K562 (cell line): ENCODE results near the gene KLHL29. TPM values are rescaled to one million over a fixed set of nuclear protein-coding genes. Genes with fewer than 3 reads are reported as not detected.

Source experiments
- ATAC-seq: fragments of 200-7000 bp; cut with Tn5 transposase; 3 replicates; pipeline ENCODE4 v1.9.1; 2020; ENCODE audit warnings: moderate library complexity
- BruUV-seq: library from RNA; stranded (reverse); fragments of 400-500 nt; replicated peaks from 2 replicates; lab custom pipeline; 2021; lab: Mats Ljungman, UMichigan
- CTCF ChIA-PET: fragments of 300-600 bp; formaldehyde crosslinking; extraction: SDS; loops from one replicate; lab custom pipeline; 2021; ENCODE audit warnings: low intra/inter-chr PET ratio; lab: Yijun Ruan, JAX
- POLR2A ChIA-PET: fragments of 300-600, 350-650 bp; sonication (Branson Sonifier 250); formaldehyde crosslinking; extraction: SDS; loops from one replicate; lab custom pipeline; 2021; ENCODE audit warnings: antibody characterized with exemption, inconsistent platforms; lab: Yijun Ruan, JAX
- DNase-seq, 4 experiments: peaks; one replicate each; pipeline versions ENCODE4 v3.0.0 to v3.0.0-alpha.2; 2011 to 2018; ENCODE audit warnings: low spot score in 3 of 4, mixed read lengths in 3 of 4; ENCODE audit errors: extremely low read depth in 1 of 4
- FAIRE-seq: peaks from 2 replicates; lab custom pipeline; 2011; peaks lifted over from hg19 to GRCh38; lab: Jason Lieb, UNC
- H2AFZ ChIP-seq: 2 replicates; pipeline ENCODE4 v1.6.0; 2011; ENCODE audit warnings: low read depth, low read length, control low read depth, inconsistent platforms
- H3K27ac ChIP-seq: fragments of 200-600 bp; 3 replicates; pipeline ENCODE4 v1.8.0; 2011; ENCODE audit warnings: low read depth, mild to moderate bottlenecking, control low read depth, inconsistent platforms, low read length, moderate library complexity, mixed read lengths; ENCODE audit errors: extremely low read depth
- H3K27me3 ChIP-seq, 2 experiments: fragments of 300-600 bp in 1 of 2; 2 replicates in 1 of 2; 3 replicates in 1 of 2; pipeline versions ENCODE4 v1.6.0 to v1.8.0; 2011; ENCODE audit warnings: inconsistent platforms in 2 of 2, low read length in 2 of 2, mild to moderate bottlenecking in 1 of 2, mixed read lengths in 1 of 2, moderate library complexity in 1 of 2; ENCODE audit not compliant: control insufficient read depth in 2 of 2, insufficient read depth in 2 of 2
- H3K36me3 ChIP-seq: fragments of 300-600 bp; 3 replicates; pipeline ENCODE4 v1.8.0; 2011; ENCODE audit warnings: mild to moderate bottlenecking, low read length, inconsistent platforms; ENCODE audit not compliant: control insufficient read depth, insufficient read depth
- H3K4me1 ChIP-seq, 2 experiments: fragments of 200-600 bp in 1 of 2; replicated peaks in 1 of 2; 2 replicates in 1 of 2; 3 replicates in 1 of 2; pipeline versions ENCODE4 v1.5.1 to v1.8.0; 2011; ENCODE audit warnings: inconsistent platforms in 2 of 2, low read length in 2 of 2, mild to moderate bottlenecking in 1 of 2, mixed read lengths in 1 of 2, moderate library complexity in 1 of 2; ENCODE audit not compliant: control insufficient read depth in 2 of 2, insufficient read depth in 2 of 2
- H3K4me2 ChIP-seq: 2 replicates; pipeline ENCODE4 v1.6.1; 2011; ENCODE audit warnings: low read length, control low read depth, inconsistent platforms, mixed read lengths; ENCODE audit not compliant: insufficient read depth
- H3K4me3 ChIP-seq: fragments of 200-600 bp; sonication (generic), shearing (Covaris generic); 2 replicates; pipeline ENCODE4 v1.5.1; 2016; ENCODE audit warnings: control low read depth, inconsistent platforms
- H3K79me2 ChIP-seq: fragments of 200-600 bp; 3 replicates; pipeline ENCODE4 v1.8.0; 2011; ENCODE audit warnings: low read length, inconsistent platforms; ENCODE audit not compliant: control insufficient read depth, insufficient read depth
- H3K9ac ChIP-seq, 2 experiments: 2 replicates each; pipeline versions ENCODE4 v1.6.0 to v1.6.1; 2011; ENCODE audit warnings: low read depth in 2 of 2, low read length in 2 of 2, control low read depth in 1 of 2, inconsistent platforms in 1 of 2, mild to moderate bottlenecking in 1 of 2, mixed read lengths in 1 of 2; ENCODE audit not compliant: insufficient read depth in 1 of 2
- H3K9me1 ChIP-seq: one replicate; pipeline ENCODE4 v1.6.0; 2011; ENCODE audit warnings: inconsistent platforms, mild to moderate bottlenecking, low read length, moderate library complexity; ENCODE audit not compliant: control insufficient read depth, insufficient read depth
- H3K9me3 ChIP-seq: replicated peaks from 2 replicates; pipeline ENCODE4 v1.5.1; 2011; ENCODE audit warnings: low read depth, low read length, inconsistent platforms; ENCODE audit not compliant: control insufficient read depth, insufficient read depth
- H4K20me1 ChIP-seq: replicated peaks from 2 replicates; pipeline ENCODE4 v1.6.1; 2011; ENCODE audit warnings: low read length, inconsistent platforms, mixed read lengths; ENCODE audit not compliant: control insufficient read depth, insufficient read depth
- HNRNPLL ChIP-seq: fragments of 200-400 bp; formaldehyde crosslinking; IDR thresholded peaks from 2 replicates; pipeline ENCODE4 v1.6.1; 2017; ENCODE audit warnings: low read length, low read depth, mild to moderate bottlenecking; ENCODE audit not compliant: poor library complexity, severe bottlenecking
- JUNB ChIP-seq: fragments of 450-650 bp; formaldehyde crosslinking; conservative IDR thresholded peaks from 2 replicates; pipeline ENCODE4 v1.4.0; 2020; ENCODE audit warnings: mild to moderate bottlenecking
- PHB2 ChIP-seq: fragments of 450-650 bp; IDR thresholded peaks from 2 replicates; pipeline ENCODE4 v1.6.1; 2017; ENCODE audit warnings: low read depth
- RB1 ChIP-seq: fragments of 450-650 bp; IDR thresholded peaks from 2 replicates; pipeline ENCODE4 v1.6.1; 2017; ENCODE audit warnings: low read depth, mild to moderate bottlenecking
- RFX1 ChIP-seq: fragments of 450-650 bp; IDR thresholded peaks from 2 replicates; pipeline ENCODE4 v1.6.1; 2016; ENCODE audit warnings: mild to moderate bottlenecking, moderate library complexity
- TAL1 ChIP-seq: fragments of 450-650 bp; IDR thresholded peaks from 2 replicates; pipeline ENCODE4 v1.6.1; 2016; ENCODE audit warnings: mild to moderate bottlenecking
- U2AF2 ChIP-seq: fragments of 200-400 bp; formaldehyde crosslinking; optimal IDR thresholded peaks from 2 replicates; pipeline ENCODE3; 2017; ENCODE audit warnings: low read depth, mild to moderate bottlenecking, low read length
- XRCC5 ChIP-seq: fragments of 200-400 bp; formaldehyde crosslinking; IDR thresholded peaks from 2 replicates; pipeline ENCODE4 v1.6.1; 2017; ENCODE audit warnings: low read depth, mild to moderate bottlenecking, low read length
- ZNF644 ChIP-seq: fragments of 200-800 bp; sonication (Bioruptor generic); IDR thresholded peaks from 2 replicates; pipeline ENCODE4 v1.6.1; 2016; ENCODE audit warnings: low read depth, missing genetic modification characterization, missing compliant biosample characterization
- ZNF699 ChIP-seq: fragments of 250-450 bp; sonication (Bioruptor Pico); IDR thresholded peaks from 2 replicates; pipeline ENCODE4 v1.8.0; 2021; ENCODE audit warnings: mild to moderate bottlenecking, moderate library complexity; ENCODE audit not compliant: insufficient replicate concordance
- ZNF785 ChIP-seq: fragments of 250-450 bp; sonication (Bioruptor Pico); IDR thresholded peaks from 2 replicates; pipeline ENCODE4 v1.4.0; 2020; ENCODE audit warnings: mild to moderate bottlenecking
- WGBS: fragments of 100-300 bp; shearing (Covaris generic); methylation state at CpG from one replicate; pipeline ENCODE4 v1.1.6; 2016; ENCODE audit warnings: low coverage, mixed read lengths; ENCODE audit not compliant: insufficient coverage; ENCODE audit errors: missing lambda C conversion rate; 5-methylcytosine and 5-hydroxymethylcytosine counted together
- in situ Hi-C: fragments of 300-500 bp; cut with MboI; formaldehyde crosslinking; loops from 4 replicates; pipeline ENCODE4 v1.15.0; 2018; ENCODE audit warnings: inconsistent platforms, mixed read lengths
- intact Hi-C: fragments of 100-400 bp; cut with micrococcal nuclease; formaldehyde crosslinking; loops from 2 replicates; pipeline ENCODE4 v1.14.2; 2022
- polyA plus RNA-seq, 8 experiments: library from polyadenylated mRNA; depleted of rRNA in 4 of 8; stranded (reverse) in 5 of 8; unstranded in 3 of 8; fragments of >200 nt; fragmentation: Nextera tagmentation in 2 of 8; fragmentation: Illumina TruSeq in 1 of 8; extraction: Ambion mirVana in 2 of 8; extraction: Trizol in 1 of 8; gene quantifications; 2 replicates each; pipeline versions ENCODE4 v1.2.1 to v1.2.3, GENCODE V29; 2011 to 2014; ENCODE audit warnings: inconsistent platforms in 1 of 8, missing spikeins in 1 of 8
- total RNA-seq, 7 experiments: library from RNA; depleted of rRNA in 6 of 7; stranded (reverse); fragments of >200 nt in 6 of 7; fragmentation: Illumina TruSeq in 2 of 7; extraction: Trizol in 2 of 7; gene quantifications; 2 replicates each; pipeline versions ENCODE4 v1.2.1 to v1.2.3, GENCODE V29; 2011 to 2021; ENCODE audit warnings: low replicate concordance in 1 of 7
- TF ChIP-seq, protein P1 (sequence below): IDR thresholded peaks from 2 replicates; pipeline ENCODE4 v1.6.1; 2011; ENCODE audit not compliant: insufficient read length; ENCODE audit errors: extremely low read depth
- TF ChIP-seq, protein P2 (sequence below): sonication (generic); formaldehyde crosslinking; IDR thresholded peaks from 2 replicates; pipeline ENCODE4 v1.8.1; 2023; ENCODE audit warnings: mild to moderate bottlenecking, missing genetic modification reagents
- TF ChIP-seq, protein P3 (sequence below): sonication (generic); formaldehyde crosslinking; IDR thresholded peaks from 2 replicates; pipeline ENCODE4 v1.8.1; 2022; ENCODE audit warnings: missing genetic modification reagents
- TF ChIP-seq, protein P4 (sequence below): fragments of 250-450 bp; sonication (Bioruptor Pico); IDR thresholded peaks from 2 replicates; pipeline ENCODE4 v1.4.0; 2020; ENCODE audit warnings: mild to moderate bottlenecking, moderate library complexity, borderline replicate concordance

Gene KLHL29
- total and polyA plus RNA-seq, 9 of the 15 experiments (the other 6 are each of a cell fraction or from before 2014, with no cell fraction given) = 0.03 to 0.31 (median 0.08) TPM; not detected in 1

DNA sequence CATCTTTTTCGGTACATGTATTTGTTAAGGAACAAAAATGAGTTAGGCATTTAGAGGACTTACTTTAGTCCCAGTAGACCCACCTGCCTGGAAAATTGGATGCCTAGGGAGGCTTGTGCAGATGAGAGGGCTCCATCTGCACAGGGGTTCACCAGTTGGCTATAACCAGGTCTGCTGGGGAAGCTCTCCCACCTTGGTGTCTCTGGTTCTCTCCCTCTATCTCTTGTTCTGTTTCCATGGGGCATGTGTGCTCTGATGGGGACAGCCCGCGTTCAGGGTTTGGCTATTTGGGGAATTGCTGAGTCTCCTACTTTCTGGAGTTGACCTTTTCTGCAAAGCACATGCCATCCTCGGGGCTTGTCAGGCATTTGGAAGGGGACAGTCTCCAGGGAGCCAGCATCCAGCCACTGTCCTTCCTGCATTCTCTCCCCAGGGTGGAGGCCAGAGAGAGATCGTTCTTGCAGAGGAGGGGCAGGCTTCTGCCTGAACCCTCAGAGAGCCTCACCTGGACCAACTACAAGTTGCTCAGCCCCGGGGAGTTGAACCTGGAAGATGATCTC lies 157.3 kb downstream of the KLHL29 start:
- Histone ChIP-seq H3K36me3 (no peaks in the 10 kb centered on the region), H3K9ac (no peak overlapping the region), H3K27me3 (peaks cover 38 to 70% of the 10 kb centered on the region in 2 experiments; a peak in 3 of 5 replicates), H3K9me3 (no peaks in the 10 kb centered on the region), H3K4me1 (no peaks in the 10 kb centered on the region), H3K4me2 (no peak overlapping the region), H2AFZ (no peak overlapping the region), H3K79me2 (no peaks in the 10 kb centered on the region), H4K20me1 (peaks cover 10% of the 10 kb centered on the region; the same call in 1 of the 2 replicates), H3K4me3 (no peak overlapping the region), H3K27ac (no peak overlapping the region), H3K9me1 (no peaks in the 10 kb centered on the region)
- 0% methylated on average over 6 of the region's 6 CpGs for WGBS
- FAIRE-seq (no peak), ATAC-seq (no peak), DNase-seq (no peak)
- TF ChIP-seq PHB2 (no peak), RB1 (no peak), U2AF2 (no peak), RFX1 (no peak), ZNF644 (tag) (no peak), TAL1 (no peak), XRCC5 (no peak), ZNF699 (CRISPR knock-in tag) (no peak), HNRNPLL (no peak), JUNB (CRISPR knock-in tag) (no peak), ZNF785 (CRISPR knock-in tag) (no peak)
- TF ChIP-seq, protein P1, sequence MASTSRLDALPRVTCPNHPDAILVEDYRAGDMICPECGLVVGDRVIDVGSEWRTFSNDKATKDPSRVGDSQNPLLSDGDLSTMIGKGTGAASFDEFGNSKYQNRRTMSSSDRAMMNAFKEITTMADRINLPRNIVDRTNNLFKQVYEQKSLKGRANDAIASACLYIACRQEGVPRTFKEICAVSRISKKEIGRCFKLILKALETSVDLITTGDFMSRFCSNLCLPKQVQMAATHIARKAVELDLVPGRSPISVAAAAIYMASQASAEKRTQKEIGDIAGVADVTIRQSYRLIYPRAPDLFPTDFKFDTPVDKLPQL = no peak
- TF ChIP-seq, protein P2, sequence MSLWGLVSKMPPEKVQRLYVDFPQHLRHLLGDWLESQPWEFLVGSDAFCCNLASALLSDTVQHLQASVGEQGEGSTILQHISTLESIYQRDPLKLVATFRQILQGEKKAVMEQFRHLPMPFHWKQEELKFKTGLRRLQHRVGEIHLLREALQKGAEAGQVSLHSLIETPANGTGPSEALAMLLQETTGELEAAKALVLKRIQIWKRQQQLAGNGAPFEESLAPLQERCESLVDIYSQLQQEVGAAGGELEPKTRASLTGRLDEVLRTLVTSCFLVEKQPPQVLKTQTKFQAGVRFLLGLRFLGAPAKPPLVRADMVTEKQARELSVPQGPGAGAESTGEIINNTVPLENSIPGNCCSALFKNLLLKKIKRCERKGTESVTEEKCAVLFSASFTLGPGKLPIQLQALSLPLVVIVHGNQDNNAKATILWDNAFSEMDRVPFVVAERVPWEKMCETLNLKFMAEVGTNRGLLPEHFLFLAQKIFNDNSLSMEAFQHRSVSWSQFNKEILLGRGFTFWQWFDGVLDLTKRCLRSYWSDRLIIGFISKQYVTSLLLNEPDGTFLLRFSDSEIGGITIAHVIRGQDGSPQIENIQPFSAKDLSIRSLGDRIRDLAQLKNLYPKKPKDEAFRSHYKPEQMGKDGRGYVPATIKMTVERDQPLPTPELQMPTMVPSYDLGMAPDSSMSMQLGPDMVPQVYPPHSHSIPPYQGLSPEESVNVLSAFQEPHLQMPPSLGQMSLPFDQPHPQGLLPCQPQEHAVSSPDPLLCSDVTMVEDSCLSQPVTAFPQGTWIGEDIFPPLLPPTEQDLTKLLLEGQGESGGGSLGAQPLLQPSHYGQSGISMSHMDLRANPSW (CRISPR knock-in tag) = no peak
- TF ChIP-seq, protein P3, sequence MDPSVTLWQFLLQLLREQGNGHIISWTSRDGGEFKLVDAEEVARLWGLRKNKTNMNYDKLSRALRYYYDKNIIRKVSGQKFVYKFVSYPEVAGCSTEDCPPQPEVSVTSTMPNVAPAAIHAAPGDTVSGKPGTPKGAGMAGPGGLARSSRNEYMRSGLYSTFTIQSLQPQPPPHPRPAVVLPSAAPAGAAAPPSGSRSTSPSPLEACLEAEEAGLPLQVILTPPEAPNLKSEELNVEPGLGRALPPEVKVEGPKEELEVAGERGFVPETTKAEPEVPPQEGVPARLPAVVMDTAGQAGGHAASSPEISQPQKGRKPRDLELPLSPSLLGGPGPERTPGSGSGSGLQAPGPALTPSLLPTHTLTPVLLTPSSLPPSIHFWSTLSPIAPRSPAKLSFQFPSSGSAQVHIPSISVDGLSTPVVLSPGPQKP = no peak
- TF ChIP-seq, protein P4, sequence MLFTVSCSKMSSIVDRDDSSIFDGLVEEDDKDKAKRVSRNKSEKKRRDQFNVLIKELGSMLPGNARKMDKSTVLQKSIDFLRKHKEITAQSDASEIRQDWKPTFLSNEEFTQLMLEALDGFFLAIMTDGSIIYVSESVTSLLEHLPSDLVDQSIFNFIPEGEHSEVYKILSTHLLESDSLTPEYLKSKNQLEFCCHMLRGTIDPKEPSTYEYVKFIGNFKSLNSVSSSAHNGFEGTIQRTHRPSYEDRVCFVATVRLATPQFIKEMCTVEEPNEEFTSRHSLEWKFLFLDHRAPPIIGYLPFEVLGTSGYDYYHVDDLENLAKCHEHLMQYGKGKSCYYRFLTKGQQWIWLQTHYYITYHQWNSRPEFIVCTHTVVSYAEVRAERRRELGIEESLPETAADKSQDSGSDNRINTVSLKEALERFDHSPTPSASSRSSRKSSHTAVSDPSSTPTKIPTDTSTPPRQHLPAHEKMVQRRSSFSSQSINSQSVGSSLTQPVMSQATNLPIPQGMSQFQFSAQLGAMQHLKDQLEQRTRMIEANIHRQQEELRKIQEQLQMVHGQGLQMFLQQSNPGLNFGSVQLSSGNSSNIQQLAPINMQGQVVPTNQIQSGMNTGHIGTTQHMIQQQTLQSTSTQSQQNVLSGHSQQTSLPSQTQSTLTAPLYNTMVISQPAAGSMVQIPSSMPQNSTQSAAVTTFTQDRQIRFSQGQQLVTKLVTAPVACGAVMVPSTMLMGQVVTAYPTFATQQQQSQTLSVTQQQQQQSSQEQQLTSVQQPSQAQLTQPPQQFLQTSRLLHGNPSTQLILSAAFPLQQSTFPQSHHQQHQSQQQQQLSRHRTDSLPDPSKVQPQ (CRISPR knock-in tag) = no peak
- intact Hi-C loops = no loop called here
- CTCF ChIA-PET = no interaction called here
- no TSS peak for BruUV-seq
- POLR2A ChIA-PET = interaction anchor here (1.3 kb wide), 1 partner anchor 10 kb away, joined by 3 read pairs; no protein-coding TSS in a partner anchor
- in situ Hi-C loops = no loop called here
